ENCODE data around the gene DHCR24. TPM values are rescaled to one million over a fixed set of nuclear protein-coding genes. Genes with fewer than 3 reads are reported as not detected.

Gene DHCR24
- total RNA-seq, 4 donors from 2014 or later = 64.9 to 181 (median 125) TPM

DNA sequence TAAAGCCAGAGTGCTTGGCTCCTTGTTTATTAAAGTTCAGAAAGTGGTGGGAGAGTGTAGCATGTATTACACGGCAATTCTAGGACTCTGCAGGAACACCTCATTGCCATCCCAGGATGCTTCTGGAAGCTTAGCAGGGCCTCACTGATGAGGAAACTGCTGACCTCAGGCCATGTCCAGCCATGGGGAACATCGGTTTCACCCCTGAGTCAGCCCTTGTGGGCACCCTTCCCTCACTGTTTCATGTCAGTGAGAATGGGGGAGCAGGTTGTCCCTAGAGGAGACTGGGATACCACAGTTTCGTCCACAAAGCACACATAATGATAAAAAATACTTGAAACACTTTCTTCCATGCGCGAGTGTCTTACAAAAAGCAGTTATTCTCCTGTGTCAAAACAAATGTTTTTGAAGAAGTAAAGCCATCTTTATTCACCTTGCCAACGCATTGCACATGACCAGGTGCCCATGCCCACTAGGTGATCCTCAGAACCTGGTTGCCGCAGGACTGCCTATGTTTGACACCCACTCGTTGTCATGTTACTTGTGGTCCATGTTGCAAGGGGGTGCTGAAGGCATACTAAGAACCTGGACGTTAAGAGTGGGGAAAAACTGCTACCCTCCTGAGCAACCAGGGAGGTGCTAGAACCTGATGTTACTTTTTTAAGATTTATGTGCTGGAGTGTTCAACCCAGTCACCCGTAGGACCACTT lies 44.6 kb downstream of the DHCR24 start:
- ATAC-seq (ENCODE audit: low FRiP score) (no peak), DNase-seq (ENCODE audit: low spot score) (no peak)
- TF ChIP-seq, protein P1, sequence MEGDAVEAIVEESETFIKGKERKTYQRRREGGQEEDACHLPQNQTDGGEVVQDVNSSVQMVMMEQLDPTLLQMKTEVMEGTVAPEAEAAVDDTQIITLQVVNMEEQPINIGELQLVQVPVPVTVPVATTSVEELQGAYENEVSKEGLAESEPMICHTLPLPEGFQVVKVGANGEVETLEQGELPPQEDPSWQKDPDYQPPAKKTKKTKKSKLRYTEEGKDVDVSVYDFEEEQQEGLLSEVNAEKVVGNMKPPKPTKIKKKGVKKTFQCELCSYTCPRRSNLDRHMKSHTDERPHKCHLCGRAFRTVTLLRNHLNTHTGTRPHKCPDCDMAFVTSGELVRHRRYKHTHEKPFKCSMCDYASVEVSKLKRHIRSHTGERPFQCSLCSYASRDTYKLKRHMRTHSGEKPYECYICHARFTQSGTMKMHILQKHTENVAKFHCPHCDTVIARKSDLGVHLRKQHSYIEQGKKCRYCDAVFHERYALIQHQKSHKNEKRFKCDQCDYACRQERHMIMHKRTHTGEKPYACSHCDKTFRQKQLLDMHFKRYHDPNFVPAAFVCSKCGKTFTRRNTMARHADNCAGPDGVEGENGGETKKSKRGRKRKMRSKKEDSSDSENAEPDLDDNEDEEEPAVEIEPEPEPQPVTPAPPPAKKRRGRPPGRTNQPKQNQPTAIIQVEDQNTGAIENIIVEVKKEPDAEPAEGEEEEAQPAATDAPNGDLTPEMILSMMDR (IDR thresholded peaks at IDR 0.05) = no peak

DNA sequence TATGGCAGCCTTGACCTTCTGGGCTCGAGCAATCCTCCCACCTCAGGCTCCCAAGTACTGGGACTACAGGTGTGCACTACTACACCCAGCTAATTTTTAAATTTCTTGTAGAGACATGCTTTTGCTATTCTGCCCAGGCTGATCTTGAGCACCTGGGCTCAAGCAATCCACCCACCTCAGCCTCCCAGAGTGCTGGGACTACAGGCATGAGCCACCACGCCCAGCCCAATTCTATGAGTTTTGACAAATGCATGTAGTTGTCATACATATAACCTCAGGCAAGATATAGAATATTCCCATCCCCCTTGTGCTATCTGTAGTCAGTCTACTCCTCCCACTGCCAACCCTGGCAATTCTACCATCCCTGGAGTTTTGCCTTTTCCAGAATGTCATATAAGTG lies 47.2 kb downstream of the DHCR24 start:
- no peak for DNase-seq (ENCODE audit: low spot score)
- TF ChIP-seq, protein P1 (IDR thresholded peaks at IDR 0.05) = no peak
- ATAC-seq (ENCODE audit: low FRiP score) = no peak

DNA sequence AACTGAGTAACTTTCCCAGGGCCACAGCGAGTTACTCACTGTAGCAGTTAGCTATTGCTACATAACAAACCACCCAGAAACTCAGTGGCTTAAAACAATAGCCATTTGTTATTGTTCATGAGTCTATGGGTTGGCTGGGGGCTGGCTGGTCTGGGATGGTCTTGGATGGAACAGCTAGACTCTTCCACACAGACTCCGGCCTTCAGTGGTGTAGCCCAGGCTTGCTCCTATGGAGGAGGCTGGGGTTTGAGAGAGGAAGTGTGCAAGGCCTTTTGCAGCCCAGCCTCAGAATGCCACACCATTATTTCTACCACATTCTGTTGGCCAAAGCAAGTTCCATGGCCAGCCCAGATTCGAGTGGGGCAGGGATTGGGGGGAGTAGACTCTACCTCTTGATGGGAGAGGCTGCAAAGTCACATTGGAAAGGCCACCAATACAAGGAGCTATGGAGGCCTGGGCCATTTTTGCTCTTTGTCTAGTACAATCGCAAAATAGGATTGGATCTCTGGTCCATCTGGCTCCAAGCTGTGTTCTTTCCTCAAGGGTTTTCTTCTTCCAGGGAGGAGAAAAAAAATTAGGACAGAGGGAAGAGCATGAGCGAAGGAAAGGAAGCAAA lies 48.3 kb downstream of the DHCR24 start:
- DNase-seq (ENCODE audit: low spot score) = no peak
- no peak for ATAC-seq (ENCODE audit: low FRiP score)
- TF ChIP-seq, protein P1 (IDR thresholded peaks at IDR 0.05) = no peak

DNA sequence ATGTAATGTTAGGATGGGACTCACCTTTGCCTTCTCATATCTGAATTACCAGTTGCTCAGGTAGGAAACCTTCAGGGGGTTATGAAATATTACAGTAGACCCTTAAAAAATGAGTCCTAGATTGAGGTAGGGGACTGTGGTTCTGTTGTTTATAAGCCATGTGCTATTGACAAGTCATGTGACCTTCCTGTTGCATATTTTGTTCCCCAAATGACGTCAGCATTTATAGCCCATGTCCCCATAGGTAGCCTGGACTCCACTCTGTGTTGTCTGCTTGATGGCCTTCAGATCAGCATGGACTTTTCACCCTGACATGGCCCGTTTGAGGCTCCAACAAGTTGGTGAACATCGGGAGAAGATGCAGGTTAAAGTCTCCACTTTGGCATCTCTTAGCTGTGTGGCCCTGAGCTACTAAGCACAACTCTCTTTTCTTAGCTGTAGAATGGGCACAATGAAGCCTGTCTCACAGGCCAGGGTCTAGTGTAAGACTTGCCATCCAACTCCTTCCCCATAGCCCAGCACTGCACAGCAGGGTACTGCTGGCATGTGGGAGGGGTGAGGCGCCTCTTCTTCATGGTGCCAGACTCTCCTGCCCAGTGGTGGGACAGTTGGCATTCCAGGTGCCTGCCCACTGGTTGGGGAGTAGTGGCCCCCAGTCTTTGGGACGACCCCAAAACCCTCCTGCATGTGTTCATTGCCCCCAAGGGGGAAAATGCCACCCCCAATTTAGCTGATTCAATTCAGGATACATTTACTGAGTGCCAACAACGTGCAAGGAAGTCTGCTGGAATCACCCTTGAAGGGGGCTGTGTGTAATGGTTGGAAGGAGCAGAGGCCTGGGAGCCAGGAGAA lies 49.8 kb downstream of the DHCR24 start:
- TF ChIP-seq, protein P1 (IDR thresholded peaks at IDR 0.05) = no peak
- no peak for ATAC-seq (ENCODE audit: low FRiP score)
- DNase-seq (ENCODE audit: low spot score) = no peak

DNA sequence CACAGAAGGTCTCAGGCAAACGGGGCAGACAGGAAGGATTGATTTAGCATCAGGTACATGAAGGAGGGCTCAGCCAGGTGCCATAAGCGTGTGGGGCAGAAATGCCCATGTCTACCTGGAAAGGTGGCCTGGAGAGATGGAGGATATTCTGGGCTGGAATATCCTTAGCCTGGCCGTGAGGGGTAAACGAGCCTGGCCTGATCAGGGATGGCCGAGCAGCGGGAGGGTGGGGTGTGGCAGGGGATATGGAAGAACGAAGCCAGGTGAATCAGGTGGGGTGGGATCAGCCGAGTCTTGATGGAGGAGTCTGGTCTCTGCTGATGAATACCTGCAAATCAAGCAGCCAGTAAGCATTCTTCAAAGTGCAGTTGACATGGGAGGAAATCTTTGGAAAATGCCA lies 50.4 kb downstream of the DHCR24 start:
- DNase-seq (ENCODE audit: low spot score) = no peak
- ATAC-seq (ENCODE audit: low FRiP score) = no peak
- TF ChIP-seq, protein P1 (IDR thresholded peaks at IDR 0.05) = no peak

DNA sequence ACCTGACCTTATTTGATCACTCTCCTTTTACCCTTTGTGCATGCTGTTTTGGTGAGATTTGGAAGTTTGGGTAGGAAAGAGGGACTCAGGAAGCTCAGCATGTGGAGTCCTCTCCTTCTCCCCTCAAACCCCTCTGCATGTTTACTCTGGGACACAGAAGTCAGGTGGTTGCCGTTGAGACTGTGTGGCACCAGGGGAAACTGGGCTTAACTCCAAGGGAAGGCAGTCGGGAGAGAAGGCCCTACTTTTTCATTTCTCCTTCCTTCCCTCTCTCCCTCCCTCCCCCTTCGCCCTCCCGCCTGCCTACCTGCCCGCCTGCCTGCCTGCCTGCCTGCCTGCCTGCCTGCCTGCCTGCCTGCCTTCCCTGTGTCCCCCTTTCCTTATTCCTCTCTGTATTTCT lies 51.0 kb downstream of the DHCR24 start:
- TF ChIP-seq, protein P1 (IDR thresholded peaks at IDR 0.05) = no peak
- ATAC-seq (ENCODE audit: low FRiP score) = no peak
- DNase-seq (ENCODE audit: low spot score) = no peak

Data from omental fat pad (tissue), 4 donors.